Measurements from ENCODE around the gene MDFI.

Gene MDFI, protein sequence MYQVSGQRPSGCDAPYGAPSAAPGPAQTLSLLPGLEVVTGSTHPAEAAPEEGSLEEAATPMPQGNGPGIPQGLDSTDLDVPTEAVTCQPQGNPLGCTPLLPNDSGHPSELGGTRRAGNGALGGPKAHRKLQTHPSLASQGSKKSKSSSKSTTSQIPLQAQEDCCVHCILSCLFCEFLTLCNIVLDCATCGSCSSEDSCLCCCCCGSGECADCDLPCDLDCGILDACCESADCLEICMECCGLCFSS

DNA sequence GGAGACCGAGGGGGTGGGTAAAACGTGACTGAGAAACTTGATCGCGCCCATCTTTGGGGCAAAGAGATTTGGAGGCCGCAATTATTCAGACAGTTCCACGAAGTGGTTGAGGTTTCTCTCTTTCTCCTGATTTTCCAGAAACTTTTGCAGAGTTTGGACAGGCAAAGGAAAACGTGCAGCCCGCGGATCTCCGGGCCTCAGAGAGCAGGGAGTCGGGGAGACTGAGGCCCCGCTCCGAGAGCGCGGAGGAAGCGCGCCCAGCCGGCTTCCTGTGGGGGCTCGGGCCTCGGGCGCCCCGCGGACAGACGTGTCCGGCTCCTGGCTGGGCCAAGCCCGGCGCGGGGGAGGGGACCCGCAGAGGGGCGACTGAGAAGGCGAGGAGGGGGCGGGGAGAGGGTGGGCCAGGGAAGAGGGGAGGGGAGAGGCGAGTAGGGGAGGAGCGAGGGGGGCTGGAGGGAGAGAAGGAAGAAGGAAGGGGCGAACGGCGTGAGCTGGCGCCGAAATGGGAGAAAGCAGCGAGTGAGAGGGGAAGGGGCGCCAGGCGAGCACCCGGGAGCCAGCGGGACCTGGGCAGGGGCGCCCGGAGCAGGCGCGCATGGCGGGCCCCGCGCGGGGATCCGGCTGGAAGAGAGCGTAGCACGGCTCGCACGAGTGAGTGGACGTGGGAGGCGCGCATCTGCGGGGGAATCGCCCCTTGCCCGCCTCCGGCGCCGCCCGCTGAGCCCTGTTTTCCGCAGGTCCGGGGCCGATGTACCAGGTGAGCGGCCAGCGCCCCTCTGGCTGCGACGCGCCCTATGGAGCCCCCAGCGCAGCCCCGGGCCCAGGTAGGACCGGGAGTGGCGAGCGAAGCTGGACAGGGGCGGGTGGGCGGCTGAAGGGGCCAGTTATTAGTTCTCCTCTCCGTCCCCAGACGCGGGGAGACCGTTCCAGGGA is at the start of gene MDFI:
Gene MDFI (plus strand): TSS at position 467 of the 933 bp plus-strand sequence. CDS start 282 bp downstream, at position 749.
- peak in 3 of 10 donors; percentile 39 to 52 (median 49) for DNase-seq
- intact Hi-C loops (cut with DNase I), result no loop called here

DNA sequence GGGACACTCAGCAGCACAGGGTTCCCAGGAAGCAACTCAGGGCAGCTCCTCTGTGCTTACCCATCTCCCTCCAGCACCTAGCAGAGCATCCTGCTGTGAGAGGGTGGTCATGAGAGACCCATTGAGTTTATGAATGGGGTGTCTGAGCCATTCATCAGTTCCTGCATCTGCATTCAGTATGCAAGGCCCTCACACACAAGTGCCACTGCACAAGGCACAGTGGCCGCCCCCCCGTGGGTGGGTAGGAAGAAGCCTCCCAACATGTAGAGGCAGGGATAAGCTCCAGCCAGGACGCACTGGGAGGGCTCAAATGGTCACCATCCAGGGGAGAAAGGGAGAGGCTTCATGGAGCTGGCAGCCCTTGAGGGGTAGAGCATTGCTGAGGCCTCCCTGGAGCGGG is 49.0 kb upstream of the MDFI start:
- DNase-seq, result peak in 1 of 10 donors; percentile 78
- intact Hi-C loops (cut with DNase I), result no loop called here

DNA sequence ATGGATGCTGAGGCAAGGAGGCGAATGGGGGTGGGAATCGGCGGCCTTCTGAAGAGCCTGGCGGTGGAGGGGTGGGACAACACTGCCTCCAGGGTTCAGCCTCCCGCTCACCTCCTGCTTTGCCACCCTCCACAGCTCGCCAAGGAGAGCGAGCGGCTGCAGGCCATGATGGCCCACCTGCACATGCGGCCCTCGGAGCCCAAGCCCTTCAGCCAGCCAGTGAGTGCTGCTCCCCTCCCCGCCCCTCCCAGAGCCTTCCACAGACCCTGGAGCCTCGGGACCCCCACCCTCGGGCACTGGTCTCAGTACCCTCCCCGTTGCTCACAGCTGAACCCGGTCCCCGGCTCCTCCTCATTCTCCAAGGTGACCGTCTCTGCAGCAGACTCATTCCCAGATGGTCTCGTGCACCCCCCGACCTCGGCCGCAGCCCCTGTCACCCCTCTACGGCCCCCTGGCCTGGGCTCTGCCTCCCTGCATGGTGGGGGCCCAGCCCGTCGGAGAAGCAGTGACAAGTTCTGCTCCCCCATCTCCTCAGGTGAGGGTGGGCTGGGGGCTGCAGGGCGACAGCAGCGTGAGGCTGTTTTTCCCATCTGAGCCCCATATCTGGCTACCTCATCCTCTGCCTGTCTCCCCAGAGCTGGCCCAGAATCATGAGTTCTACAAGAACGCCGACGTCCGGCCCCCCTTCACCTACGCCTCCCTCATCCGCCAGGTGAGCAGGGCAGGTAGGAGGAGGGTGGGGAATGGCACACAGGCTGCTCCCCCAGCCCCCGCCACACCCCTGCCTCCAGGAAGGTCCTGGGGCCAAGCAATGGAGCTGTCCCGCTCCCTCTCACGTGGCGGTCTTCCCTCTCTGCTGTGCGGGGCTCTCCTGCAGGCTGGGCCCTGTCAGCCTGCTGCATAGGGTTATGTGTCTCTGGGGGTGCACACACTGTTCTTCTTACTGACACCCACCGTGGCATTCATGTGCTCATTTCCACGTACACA is 48.3 kb upstream of the MDFI start:
- intact Hi-C loops (cut with DNase I), result loop anchor here (5.0 kb wide), 1 partner anchor 43 kb away; the partner anchor contains the start of gene FOXP4
- peak in 1 of 10 donors; percentile 65 for DNase-seq

DNA sequence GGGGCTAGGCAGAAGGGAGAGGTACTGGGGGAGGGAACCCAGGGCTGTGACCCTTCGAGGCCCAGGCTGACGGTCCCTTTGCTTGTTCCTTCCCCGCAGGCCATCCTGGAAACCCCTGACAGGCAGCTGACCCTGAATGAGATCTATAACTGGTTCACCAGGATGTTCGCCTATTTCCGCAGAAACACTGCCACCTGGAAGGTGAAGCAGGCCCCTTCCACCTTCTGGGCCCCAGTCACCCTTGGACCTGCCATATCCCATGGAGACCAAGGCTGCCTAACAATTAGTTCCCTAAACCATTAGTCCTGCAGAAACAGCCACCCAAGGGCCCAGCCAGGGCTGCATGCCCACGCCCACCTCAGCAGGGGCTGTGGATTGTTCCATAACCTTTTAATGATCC is 47.1 kb upstream of the MDFI start:
- intact Hi-C loops (cut with DNase I), result loop anchor here (5.0 kb wide), 1 partner anchor 44 kb away; the partner anchor contains the start of gene FOXP4
- DNase-seq, result peak in 1 of 10 donors; percentile 65

DNA sequence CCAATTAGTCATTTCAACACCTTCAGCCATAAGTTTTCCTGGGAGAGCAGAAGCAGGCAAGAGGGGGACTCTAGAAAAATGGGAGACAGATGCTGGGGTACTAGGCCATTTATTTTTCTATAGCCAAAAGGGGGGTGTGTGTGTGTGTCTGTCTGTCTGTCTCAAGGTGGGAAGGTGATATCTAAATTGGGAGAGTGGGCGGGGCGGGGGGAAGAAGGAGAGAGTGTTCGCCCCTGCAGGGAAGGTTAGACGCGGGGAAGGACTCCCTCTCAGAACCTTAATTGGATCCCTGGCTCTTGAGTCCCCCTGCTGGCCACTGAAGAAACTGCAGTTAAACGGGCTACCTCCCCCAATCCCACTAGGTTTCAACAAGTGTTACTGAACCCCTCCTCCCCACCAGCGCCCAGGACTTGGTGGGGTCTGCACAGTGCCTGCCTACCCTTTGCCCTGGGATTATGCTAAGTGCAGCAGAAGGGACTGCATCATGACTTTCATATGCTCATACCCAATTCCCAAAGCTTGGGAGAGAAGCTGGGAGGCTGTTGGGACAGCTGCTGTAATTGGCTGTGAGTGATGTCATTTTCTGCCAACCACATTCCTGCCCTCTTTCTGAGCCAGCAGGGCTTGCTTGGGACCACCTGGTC is 46.3 kb upstream of the MDFI start:
- DNase-seq, result peak; percentile 57 to 95 (median 87)
- intact Hi-C loops (cut with DNase I), result loop anchor here (1.0 to 5.0 kb wide), 4 partner anchors 45 to 223 kb away; partner anchors contain the start of gene FOXP4

DNA sequence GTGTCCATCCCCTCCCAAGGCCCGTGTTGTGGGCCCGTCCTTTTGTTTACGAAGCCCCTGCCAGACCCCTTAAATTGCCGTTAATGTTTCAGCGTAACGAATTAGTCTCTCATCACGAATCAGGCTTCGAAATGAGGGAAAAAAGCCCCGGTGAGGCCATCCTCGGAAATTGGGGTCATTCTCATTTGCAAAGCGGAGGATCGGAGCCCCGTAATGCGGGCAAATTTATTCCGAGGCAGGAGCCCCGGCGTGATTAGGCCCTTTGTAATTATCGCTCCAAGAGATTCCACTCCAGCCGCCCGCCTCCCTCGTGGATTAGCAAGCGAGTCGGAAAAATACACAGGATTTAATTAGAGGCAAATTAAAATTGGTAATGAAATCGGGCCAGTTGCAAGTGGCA is 44.9 kb upstream of the MDFI start:
- peak in 2 of 10 donors; percentile 71 to 80 for DNase-seq
- intact Hi-C loops (cut with DNase I), result loop anchor here (2.0 to 5.0 kb wide), 2 partner anchors 46 to 131 kb away; partner anchors contain the start of gene FOXP4

DNA sequence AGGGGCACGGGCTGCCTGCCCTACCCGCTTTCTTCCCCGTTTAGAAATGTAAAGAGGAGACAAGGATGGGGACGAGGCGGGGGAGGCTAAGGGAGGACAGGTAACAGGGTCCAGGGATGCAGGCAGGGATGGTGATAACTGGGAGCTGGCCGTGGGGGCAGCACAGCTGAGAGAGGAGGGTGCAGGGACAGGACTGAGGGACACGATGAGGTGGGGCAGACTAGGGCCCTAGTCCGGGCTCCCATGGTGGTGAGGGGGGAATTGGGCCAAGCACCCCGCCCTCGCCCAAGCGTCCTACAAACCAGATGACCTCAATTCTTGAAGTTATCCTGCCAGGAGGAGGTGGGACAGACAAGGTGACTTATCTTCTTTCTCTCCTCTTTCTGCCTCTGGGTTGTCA is 44.4 kb upstream of the MDFI start:
- DNase-seq, result peak in 2 of 10 donors; percentile 69 to 74

DNA sequence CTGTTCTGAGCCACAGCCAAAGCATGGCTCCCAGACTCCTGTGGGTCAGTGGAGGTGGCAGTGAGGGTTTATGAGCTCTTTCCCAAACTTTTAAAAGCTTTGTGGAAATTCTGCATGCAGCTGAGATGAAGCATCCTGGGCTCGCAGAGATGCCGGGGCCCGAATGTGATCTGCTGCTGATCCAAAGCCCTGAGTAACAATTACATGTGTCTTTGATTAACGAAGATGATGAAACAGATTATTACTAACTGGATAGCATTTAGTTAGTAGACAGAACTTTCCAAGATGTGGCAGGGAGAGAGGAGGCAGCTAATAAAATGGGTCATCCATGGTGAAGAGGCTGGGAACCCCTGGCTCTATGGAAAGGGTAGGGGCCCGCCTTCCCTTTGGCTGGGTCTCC is 43.9 kb upstream of the MDFI start:
- DNase-seq, result peak in 1 of 10 donors; percentile 9
- intact Hi-C loops (cut with DNase I), result loop anchor here (5.0 kb wide), 1 partner anchor 47 kb away; the partner anchor contains the start of gene FOXP4

More for the DNA sequence above, 44.4 kb upstream of the MDFI start:
- intact Hi-C loops (cut with DNase I), result loop anchor here (2.0 to 5.0 kb wide), 2 partner anchors 47 to 131 kb away; partner anchors contain the start of gene FOXP4

DNA sequence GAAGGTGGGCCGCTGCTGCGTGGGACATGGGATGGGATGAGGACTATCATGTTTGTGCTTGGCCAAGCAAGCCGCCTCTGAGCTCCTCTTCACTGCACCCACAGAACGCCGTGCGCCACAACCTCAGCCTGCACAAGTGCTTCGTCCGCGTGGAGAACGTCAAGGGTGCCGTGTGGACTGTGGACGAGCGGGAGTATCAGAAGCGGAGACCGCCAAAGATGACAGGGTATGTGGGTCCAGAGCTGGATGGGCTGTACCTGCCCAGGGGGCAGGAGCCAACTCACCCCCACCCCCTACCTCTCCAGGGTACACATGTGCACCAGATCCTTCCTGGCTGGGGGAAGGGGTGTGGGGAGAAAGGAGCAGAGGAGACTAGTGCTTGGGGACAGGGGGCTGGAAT is 43.5 kb upstream of the MDFI start:
- DNase-seq, result peak in 2 of 10 donors; percentile 47 to 76
- intact Hi-C loops (cut with DNase I), result loop anchor here (5.0 kb wide), 1 partner anchor 47 kb away; the partner anchor contains the start of gene FOXP4

DNA sequence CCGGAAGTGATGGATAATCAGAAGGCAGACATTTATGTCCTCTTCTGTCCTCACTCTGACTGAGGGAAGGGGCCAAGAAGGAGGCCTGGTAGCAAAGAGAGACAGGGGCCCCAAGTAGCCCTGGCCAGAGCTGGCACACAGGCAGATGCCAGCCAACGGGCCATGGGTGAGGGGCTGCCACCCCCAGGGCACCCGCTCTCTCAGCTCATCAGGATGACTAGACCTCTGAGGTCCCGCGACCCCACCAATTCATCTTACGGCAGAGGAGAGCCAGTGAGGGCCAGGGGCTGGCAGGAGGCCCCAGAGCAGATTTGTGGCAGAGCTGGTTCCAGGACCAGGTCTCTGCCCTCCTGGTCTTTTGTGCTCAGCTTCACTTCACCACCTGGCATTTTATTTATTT is 43.1 kb upstream of the MDFI start:
- intact Hi-C loops (cut with DNase I), result no loop called here
- peak in 2 of 10 donors; percentile 45 to 79 for DNase-seq

DNA sequence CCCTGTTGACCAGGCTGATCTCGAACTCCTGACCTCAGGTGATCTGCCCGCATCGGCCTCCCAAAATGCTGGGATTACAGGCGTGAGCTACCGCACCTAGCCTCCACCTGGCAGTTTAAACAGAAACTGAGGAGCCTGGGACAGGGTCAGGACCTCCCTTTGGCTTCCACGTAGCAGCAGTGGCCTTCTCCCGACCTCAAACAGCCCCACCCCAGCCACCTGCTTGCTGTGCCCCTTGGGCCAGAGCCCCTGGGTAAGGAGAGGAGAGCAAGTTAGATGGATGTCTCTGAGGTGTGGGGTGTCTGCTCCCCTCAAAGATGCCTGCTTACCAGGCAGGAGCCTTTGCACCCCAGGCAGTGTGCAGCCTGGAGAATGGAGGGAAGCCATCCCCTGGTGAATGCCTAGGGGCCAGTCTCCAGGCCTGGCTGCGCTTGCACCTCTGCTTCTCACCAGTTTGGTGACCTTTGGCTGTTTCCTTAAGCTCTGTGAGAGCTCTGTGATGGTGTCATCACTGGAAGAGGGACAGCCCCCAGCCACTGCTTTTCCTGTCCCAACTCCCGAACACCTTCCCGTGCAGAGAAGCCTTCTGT is 42.1 kb upstream of the MDFI start:
- peak in 3 of 10 donors; percentile 39 to 58 (median 57) for DNase-seq

DNA sequence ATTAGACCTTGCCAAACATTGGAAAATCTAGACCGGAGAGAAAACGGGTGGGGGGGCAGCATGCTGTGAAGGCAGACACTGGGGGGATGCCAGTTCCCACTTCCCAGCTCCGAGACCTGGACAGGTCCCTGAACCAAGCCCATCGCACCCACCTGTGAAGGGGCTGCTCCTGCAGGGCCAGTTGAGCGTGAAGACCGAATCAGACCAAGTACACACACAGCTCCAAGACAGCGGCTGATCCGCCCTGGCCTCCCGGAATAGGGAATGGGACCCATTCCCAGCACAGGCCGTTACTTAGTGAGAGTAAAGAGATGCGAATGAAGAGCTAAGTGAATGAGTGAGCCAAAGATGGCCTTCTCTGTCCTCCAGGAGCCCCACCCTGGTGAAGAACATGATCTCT is 41.5 kb upstream of the MDFI start:
- peak in 2 of 10 donors; percentile 37 to 59 for DNase-seq
- intact Hi-C loops (cut with DNase I), result no loop called here

More for the DNA sequence above, 42.1 kb upstream of the MDFI start:
- intact Hi-C loops (cut with DNase I), result no loop called here

DNA sequence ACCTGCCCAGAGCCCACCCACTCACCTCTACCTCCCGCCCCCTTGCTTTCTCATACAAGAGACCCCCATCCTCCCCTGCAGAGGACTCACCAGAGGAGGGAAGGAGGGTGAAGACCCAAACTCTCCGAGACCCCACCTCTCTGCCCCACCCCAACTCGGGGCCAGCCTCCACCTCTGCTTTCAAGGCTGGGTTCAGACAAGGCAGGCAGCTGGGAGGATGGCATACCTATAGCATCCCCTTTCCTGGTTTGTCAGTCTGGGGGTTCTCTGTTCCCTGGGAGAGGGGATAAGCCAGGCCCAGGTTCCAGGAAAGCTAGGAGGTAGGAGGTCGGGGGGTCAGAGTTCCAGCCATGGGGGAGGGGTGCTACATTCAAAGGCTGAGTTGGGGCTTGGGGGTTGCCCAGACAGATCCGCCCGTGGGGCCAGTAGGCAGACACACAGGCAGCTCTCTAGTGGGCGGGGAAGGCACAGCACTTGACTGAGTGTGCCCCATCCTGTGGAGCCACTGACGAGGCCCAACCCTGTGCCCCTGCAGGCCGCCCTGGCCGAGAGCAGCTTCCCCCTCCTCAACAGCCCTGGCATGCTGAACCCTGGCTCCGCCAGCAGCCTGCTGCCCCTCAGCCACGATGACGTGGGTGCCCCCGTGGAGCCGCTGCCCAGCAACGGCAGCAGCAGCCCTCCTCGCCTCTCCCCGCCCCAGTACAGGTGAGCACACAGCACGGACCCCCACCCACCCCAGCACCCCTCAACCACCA is 40.8 kb upstream of the MDFI start:
- intact Hi-C loops (cut with DNase I), result no loop called here
- DNase-seq, result peak in 3 of 10 donors; percentile 60 to 73 (median 70)

DNA sequence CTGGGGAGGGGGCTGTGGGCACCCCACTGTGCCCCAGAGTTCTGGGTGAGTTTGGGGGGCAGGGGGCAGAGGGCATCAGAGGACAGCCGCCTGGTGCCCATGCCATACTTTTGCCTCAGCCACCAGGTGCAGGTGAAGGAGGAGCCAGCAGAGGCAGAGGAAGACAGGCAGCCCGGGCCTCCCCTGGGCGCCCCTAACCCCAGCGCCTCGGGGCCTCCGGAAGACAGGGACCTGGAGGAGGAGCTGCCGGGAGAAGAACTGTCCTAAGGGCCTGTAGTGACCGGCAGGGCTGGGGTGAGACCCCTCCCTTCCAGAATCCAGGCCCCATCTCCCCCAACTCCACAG is 39.6 kb upstream of the MDFI start:
- intact Hi-C loops (cut with DNase I), result no loop called here

DNA sequence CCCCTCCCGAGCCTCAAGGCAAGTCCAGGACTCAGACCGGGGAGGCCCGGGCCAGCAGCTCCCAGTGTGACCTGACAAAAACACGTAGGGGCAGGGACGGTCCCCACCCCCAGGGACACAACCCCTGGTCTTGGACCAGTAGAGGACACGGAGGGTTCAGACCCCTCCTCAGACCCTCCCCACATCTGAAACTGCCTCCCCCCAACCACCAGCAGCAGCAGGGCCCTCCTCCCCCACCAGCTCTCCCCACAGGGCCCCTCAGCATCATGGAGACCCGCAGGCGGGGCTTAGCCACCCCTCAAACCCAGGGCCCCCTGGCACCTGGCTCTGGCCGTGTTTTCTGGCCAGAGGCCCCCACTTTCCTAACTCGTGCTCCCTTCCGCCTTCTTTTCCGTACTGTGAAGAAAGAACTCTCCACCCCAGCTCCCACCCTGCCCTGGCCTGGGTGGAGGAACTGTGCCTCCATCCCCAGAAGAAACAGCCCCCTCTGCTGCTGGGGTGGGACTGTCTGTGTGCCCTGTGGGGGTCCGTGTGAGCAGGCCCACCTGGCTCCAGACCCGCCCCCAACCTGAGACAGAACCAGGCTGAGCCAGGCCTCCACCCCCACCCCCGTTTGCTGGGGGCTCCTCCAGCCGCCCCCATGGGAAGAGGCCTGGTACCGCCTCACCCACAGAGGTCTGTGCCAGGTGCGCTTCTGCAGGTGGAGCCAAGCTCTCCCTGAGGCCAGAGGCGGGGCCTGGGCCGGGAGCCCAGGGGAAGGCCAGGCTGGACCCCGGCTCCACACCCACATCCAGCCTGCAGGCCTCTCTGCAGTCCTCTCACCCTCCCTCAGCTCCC is 39.0 kb upstream of the MDFI start:
- intact Hi-C loops (cut with DNase I), result no loop called here
- peak in 3 of 10 donors; percentile 58 to 82 (median 63) for DNase-seq

More for the DNA sequence above, 39.6 kb upstream of the MDFI start:
- peak in 3 of 10 donors; percentile 37 to 77 (median 71) for DNase-seq

DNA sequence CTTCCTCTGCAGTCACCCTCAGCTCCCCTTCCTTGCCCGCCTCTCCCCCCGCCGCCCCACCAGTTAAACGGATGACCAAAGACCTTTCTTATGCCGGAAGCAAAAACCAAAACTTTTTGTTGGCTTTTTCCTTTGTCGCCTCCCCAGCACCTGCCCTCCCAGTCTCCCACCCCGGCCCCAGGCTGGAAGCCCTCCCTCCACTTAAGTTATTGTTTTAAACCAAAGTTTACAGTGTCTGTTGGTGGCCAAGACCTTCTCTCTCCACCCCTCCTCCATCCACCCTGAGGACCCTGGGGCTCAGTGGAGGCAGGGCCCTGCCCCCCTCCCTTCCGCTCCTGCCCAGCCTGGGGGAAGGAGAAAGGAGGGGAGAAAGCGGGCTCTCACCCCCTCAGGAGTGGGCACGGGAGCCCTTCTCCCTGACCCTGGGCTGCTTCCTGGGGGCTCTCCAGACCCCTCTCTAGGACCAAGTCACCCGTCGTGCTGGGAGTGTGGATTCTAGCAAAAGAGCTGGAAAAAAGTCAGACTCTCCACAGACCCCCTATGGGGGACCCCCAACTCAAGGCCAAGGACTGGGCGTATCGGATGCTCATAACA is 38.3 kb upstream of the MDFI start:
- intact Hi-C loops (cut with DNase I), result loop anchor here (2.0 kb wide), 1 partner anchor 177 kb away; no protein-coding TSS in a partner anchor
- peak in 2 of 10 donors; percentile 15 to 69 for DNase-seq
